HG02870 (cell line): ENCODE data around the gene METTL24.

ENCODE experiments used
- ATAC-seq: cut with Tn5 transposase; IDR thresholded peaks from one replicate; pipeline ENCODE4 v1.9.1; 2021; ENCODE audit warnings: mild to moderate bottlenecking, moderate library complexity; ENCODE audit not compliant: unreplicated experiment

Gene METTL24, protein sequence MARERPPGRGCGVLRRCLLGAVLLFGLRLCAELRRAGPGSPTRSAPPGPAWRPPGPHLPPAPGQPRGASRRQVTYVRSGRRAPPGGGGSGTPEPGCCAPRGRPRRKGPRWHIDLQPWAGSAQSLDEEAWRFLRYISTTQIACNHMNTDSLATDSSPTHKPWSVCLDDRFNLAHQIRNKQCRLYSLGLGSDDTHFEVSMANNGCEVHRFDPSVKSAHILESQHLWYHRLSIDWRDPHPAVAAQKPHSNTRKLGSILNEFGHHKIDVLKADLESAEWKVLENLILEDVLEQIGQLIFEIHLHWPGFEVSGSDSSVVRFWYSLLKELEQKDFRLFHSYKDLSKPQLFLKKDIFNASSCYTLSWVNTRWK

DNA sequence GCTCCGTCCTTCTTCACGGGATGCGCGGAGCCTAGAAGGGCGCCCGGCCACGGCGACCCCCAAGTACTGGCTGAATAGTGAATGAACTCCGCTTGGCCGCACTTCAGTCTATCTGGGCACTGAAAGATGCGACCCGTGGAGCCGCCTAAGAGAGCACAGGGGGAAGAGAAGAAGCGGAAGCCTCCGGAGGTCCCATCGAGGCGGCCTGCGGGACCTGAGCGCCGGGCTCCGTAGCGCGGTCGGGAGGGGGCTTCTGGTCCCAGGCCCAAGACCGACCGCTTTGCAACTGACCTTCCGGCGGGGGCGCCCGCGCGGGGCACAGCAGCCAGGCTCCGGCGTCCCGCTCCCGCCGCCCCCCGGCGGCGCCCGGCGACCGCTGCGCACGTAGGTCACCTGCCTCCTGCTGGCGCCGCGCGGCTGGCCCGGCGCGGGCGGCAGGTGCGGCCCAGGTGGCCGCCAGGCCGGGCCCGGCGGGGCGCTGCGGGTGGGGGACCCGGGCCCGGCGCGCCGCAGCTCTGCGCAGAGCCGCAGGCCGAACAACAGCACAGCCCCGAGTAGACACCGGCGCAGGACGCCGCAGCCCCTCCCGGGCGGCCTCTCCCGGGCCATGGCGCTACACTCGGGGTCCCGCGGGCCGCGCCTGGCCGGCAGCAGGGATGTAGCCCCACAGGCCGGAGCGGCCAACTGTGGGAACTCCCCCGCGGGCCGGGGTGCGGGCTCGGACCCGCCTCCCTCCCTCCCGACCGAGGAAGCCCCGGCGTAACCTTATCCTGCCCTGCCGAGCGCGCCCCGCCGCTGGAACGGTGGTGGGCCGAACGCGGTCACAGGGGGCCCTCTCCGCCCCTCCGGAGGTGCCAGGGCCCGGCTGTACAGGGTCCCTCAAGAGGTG lies at the start of gene METTL24:
Gene METTL24, minus strand, starts transcription at position 686 of the 889 bp plus-strand sequence. Its CDS starts 77 bp downstream, at position 609.
- no peak for ATAC-seq

GRCh38 chr6:110404607-110405006 lies 46.5 kb upstream of the METTL24 start:
- no peak for ATAC-seq

GRCh38 chr6:110401585-110402176 lies 43.5 kb upstream of the METTL24 start:
- no peak for ATAC-seq

- ATAC-seq: no peak
Observed at GRCh38 chr6:110400208-110400607, 42.1 kb upstream of the METTL24 start.

DNA sequence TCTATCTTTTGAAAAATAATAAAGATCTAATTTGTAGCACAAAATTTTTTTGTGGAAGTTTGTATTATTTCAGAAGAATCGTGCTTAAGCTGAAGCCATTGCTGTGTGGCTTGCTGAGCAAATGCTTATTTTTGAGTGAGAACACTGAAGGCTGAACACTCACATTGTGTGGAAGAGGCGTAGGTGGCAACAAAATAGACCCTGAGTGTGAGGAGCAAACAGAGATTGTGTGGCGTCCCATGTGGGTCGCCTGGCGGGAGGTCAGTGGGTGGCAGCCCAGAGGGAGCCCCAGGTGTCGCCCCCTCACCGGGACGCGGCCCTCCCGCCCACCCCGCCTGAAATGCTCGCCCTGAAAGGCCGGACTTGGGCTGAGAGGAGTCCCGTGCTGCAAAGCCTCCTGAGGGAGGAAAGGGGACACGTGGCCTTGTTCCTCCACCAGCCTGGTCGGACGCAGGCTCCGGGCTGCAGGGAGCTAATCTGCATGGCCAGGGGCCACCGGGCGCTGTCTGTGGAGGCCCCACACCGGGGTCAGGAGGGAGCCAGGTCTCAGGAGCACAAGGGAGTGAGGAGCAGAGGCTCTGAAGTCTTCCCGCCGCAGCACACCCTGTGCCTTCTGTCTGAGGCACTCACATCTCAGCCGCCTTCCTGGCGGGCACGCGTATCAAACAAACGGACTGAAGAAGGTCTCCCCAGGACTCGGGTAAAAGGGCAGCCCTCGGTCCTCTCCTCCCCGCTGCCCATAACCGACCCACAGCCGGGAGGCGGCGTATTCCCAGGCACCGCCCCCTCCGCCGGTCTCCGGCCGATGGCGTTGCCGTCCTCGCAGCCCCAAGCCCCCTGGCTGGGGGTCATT lies 41.3 kb upstream of the METTL24 start:
- ATAC-seq: no peak

- no peak for ATAC-seq
Observed at GRCh38 chr6:110398778-110399177, 40.6 kb upstream of the METTL24 start.

DNA sequence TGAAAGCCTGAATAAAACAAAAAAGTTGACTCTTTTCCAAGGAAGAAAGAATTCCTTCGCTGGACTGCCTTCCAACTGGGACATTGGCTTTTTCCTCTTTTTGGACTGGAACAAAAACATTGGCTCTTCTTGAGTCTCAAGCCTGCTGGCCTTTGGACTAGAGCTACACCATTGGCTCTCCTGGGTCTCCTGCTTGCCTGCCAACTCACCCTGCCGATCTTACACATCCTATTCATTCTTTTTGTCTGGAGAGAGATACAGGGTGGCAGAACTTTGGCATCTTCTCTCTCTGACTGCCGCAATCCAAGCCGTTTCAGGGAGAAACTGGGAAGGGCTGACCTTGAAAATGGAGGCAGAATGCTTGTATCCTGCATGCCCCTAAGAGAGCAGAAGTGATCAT lies 37.1 kb upstream of the METTL24 start:
- no peak for ATAC-seq

DNA sequence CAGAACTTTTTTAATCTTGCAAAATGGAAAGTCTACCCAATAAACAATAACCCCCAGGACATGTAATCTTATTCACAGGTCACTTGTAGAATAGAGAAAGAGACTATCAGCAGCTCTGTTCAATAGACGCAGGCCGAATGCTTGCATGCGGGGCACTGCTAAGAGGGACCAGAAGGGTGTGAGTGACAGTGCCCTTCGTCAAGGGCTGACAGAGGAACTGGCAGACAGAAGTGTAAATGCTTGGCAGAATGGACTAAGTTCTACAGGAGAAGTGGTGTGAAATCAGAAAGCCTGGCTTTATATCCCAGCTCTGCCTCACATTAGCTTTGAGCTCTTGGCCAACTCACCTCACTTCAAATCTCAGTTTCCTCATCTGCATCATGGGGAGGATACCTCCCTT lies 36.3 kb upstream of the METTL24 start:
- no peak for ATAC-seq

DNA sequence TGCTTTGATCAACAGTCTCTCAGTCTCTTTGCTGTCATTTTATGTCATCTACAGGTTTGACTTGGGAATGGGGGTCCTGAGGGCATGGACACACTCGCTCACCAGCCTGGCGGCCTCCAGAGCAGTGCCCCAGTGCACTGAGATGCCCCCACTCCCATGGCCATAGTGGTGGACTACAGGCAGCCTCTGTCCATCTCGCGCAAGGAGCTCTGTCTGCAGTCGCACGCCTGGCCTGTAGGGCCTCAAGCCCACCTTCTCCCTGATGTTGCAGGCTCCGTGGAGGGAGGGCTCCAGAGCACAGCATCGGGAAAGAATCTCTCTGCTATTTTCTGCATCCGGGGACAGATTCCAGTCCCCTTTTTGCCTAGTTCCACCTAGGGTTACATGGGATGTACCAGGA lies 34.6 kb upstream of the METTL24 start:
- ATAC-seq: no peak

GRCh38 chr6:110390404-110390803 lies 32.3 kb upstream of the METTL24 start:
- no peak for ATAC-seq

DNA sequence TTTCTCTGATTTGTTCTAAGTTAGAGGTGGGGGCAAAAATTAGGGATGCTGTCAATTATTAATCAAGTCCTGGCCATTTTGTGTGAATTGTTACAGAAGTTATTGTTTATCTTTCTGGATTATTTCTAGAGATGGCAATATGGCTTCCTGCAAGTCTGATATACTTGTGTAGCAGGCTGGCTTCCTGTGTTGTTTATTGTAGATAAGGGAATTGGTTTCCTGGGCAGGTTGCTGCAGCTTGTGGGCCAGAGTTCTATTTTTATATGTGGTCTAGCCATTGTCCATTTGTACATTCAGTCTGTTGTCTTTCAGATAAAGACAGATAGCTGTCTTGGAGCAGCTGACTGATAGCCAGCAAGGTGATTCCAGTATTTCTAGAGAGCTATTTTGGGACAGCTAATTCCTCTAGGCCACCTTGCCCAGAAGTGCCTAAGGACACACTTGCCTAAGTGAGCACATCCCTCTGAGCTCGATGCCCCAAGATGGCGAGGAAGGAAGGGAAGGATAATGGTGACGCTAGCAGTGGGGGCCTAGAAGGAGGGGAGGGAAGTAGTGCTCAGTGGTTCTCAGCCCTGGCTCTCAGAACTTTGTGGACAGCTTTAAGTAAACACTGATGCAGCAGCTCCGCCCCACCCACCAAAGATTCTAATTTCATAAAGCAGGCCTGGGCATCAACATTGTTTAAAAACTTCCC lies 31.7 kb upstream of the METTL24 start:
- ATAC-seq: no peak

DNA sequence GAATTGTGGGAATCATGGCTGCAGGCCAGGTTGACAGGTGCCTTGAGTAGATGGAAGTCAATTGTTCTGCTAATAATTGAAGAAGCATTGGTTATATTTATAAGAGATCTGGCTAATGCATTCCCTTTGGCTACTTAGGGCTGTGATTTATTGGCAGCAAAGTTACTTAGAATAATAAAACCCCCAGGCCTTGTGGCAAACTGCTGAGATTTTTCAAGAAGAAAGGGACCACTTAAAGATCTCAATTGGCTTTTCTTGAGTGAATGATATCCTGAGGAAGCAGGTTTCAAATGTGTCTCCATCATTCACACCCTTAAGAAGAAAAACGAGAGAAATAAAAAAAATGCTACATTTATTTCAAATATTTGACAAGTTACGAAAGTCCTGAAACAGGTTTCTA lies 29.8 kb upstream of the METTL24 start:
- ATAC-seq: no peak

- ATAC-seq: no peak
Observed at GRCh38 chr6:110385458-110385863, 27.3 kb upstream of the METTL24 start.

DNA sequence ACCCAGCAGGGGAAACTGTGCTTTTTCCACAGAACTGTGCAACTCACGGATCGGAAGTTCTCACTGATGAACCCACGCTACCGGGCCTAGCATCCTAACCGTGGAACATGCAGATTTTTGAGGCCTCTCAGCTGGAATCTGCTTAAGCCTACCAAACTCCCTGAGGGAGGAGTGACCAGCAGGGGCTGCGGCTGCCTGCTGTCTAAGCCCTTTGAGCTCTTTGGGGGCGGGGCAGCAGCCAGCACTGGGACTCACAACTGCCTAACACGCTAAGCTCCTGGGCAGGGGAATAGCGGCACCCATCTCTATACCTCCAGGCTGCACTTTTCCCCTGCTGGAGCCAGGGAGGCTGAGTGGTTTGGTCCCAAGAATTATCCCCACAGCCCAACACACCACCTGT lies 20.4 kb upstream of the METTL24 start:
- no peak for ATAC-seq

GRCh38 chr6:110369066-110369465 lies 10.9 kb upstream of the METTL24 start:
- ATAC-seq: no peak

DNA sequence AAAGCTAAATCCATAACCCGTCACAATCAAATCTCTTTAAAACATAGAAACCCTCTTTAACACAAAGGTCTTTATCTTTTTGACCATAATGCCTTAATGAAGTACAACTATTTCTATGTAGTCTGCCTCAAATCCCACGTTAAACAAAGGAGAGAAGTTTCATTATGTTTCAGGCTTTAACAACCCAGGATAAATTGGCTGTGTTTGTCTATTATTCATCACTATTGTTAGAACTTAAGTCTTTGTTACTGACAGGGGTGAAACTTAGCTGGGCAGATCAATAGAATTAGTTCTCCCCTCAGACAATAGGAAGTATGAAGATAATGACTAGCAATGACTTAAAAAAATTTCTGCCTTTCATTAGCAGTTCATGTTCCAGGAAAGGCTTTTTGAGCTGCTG lies 10.1 kb upstream of the METTL24 start:
- ATAC-seq: no peak

- ATAC-seq: no peak
Observed at GRCh38 chr6:110367825-110368224, 9.7 kb upstream of the METTL24 start.

DNA sequence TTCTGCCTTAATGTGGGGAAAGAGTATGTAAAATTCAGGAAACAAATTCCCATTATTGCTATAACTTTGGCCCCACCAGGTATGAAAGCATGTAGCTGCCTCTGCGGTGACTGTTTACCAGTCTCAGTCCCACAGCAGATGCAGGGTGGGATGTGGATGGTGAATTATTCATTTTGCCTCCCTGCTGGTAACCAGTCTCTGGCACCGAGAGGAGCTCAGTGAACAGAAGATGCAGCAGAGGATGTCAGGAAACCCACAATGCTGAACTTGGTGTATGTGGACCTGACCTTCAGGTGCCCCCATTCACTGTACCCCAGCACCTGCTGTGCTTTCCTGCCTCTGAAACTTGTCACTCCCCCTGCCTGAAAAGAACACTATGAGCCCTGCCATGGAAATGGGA lies 8.8 kb upstream of the METTL24 start:
- no peak for ATAC-seq

DNA sequence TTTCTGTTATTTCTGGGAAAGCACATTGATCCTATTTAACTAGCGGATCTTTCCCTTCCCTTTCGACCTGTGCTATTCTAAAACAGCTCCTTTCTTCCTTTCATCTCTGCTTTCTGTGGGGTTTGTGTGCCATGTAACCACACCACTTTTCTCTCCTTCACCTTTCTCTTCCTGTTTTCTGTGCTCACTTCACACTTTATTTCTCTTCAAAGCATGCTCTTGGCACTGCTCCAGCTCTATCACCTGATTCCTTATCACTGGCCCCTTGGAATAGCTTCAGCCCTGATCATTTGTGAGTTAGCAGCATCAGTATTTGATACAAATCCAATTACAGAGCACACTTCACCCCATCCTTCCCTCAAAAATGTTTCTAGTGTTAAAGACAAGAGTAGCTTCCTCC lies 8.1 kb upstream of the METTL24 start:
- ATAC-seq: no peak
